ENCODE data around the gene YJU2. TPM values are rescaled to one million over a fixed set of nuclear protein-coding genes. Genes with fewer than 3 reads are reported as not detected.
A peak's percentile ranks its signal among the peaks of the same experiment; 100 is the strongest.
"Not testable (repeated sequence)": the region's sequence is repeated elsewhere in the genome, so short reads cannot be mapped to it uniquely, and the experiment has no call there.

The YJU2 gene
- total RNA-seq, 1 donor from 2014 or later = 40.6 TPM

GRCh38 chr19:4284176-4284958 is 37.5 kb downstream of the YJU2 start:
- Mint-ChIP-seq H3K9me3 (no peaks in the 10 kb centered on the region), H3K4me3 (no peak overlapping the region), H3K4me1 (ENCODE audit: low read depth) (no peaks in the 10 kb centered on the region), H3K36me3 (ENCODE audit: low read depth) (no peaks in the 10 kb centered on the region), H3K27me3 (ENCODE audit: insufficient read depth) (peaks cover 19% of the 10 kb centered on the region), H3K27ac (no peak overlapping the region)
- no peak for DNase-seq (ENCODE audit: low spot score)
- intact Hi-C loops (cut with micrococcal nuclease) = no loop called here

GRCh38 chr19:4284974-4285373 is 38.1 kb downstream of the YJU2 start:
- peaks cover 15% of the 10 kb centered on the region for H3K27me3 Mint-ChIP-seq (ENCODE audit: insufficient read depth)
- DNase-seq (ENCODE audit: low spot score) = no peak
- no peaks in the 10 kb centered on the region for H3K4me1 Mint-ChIP-seq (ENCODE audit: low read depth)
- H3K27ac Mint-ChIP-seq = no peak overlapping the region
- no peaks in the 10 kb centered on the region for H3K9me3 Mint-ChIP-seq
- intact Hi-C loops (cut with micrococcal nuclease) = no loop called here
- H3K36me3 Mint-ChIP-seq (ENCODE audit: low read depth) = no peaks in the 10 kb centered on the region
- no peak overlapping the region for H3K4me3 Mint-ChIP-seq

DNA sequence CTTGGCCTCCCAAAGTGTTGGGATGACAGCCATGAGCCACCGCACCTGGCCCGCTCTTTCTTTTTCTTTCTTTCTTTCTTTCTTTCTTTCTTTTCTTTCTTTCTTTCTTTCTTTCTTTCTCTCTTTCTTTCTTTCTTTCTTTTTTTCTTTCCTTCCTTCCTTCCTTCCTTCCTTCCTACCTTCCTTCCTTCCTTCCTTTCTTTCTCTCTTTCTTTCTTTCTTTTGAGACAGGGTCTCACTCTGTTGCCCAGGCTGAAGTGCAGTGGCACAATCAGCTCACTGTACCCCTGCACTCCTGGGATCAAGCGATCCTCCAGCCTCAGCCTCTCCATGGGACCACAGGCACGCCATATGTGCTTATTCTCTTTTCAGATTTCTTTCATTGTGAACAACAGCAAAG is 39.3 kb downstream of the YJU2 start:
- DNase-seq (ENCODE audit: low spot score); H3K27ac Mint-ChIP-seq; H3K4me3 Mint-ChIP-seq; intact Hi-C loops (cut with micrococcal nuclease); H3K27me3 Mint-ChIP-seq (ENCODE audit: insufficient read depth); H3K9me3 Mint-ChIP-seq; H3K4me1 Mint-ChIP-seq (ENCODE audit: low read depth); H3K36me3 Mint-ChIP-seq (ENCODE audit: low read depth): not testable (repeated sequence)

DNA sequence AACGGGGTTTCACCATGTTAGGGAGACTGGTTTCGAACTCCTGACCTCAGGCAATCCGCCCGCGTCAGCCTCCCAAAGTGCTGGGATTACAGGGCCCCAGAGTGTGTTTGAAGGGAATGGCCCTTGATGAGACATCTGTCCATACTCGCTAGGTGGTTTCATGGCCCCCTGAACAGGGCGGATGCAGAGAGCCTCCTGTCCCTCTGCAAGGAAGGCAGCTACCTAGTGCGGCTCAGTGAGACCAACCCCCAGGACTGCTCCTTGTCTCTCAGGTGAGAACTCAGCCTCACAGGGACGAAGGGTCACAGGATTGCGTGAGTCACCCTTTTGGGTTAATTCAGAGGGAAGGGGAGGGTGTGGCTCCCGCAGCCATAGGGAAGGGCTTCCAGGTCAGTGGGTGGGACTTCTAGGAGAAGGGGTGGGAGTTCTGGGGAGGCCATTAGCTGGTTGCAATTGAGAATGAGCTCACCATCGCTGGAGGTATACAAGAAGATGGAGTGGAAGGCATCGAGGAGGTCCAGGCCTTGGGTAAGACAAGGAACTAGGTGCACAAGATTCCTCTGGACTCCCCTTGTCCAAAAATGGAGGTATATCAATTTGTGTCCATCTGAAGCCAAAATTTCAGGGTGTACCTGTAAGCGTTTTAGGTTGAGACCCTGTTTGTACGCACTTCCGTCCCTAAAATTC is 41.4 kb downstream of the YJU2 start:
- H3K36me3 Mint-ChIP-seq (ENCODE audit: low read depth) = no peaks in the 10 kb centered on the region
- intact Hi-C loops (cut with micrococcal nuclease) = no loop called here
- H3K4me1 Mint-ChIP-seq (ENCODE audit: low read depth) = no peaks in the 10 kb centered on the region
- no peak overlapping the region for H3K4me3 Mint-ChIP-seq
- no peak for DNase-seq (ENCODE audit: low spot score)
- no peak overlapping the region for H3K27ac Mint-ChIP-seq
- no peaks in the 10 kb centered on the region for H3K27me3 Mint-ChIP-seq (ENCODE audit: insufficient read depth)
- no peaks in the 10 kb centered on the region for H3K9me3 Mint-ChIP-seq

DNA sequence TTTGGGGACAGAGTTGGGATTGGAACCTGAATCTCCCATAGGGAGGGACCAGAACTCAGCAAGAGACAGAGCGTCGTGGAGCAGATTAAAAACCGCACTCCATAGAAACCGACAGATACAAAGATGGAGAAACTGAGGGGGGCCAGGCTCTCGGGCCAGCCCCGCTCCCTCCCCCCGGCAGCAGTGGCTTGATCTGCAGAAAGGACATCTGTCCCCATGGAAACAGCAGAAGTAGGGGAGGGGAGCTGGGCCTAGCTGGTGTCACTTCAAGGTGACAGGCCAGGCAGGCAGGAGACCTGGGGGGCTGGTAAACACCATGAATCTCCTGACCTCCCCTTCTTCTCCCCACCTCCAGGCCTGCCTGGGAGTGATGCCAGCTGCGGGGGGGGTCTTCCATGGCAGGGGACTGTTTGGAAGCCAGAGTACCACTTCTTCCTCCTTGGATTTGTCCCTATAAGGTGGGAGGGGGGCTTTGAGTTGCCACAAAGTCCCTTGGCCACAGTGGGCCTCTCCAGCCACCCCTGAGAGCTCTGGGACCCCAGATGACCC is 44.4 kb downstream of the YJU2 start:
- H3K4me1 Mint-ChIP-seq (ENCODE audit: low read depth) = no peaks in the 10 kb centered on the region
- no peaks in the 10 kb centered on the region for H3K36me3 Mint-ChIP-seq (ENCODE audit: low read depth)
- H3K9me3 Mint-ChIP-seq = no peaks in the 10 kb centered on the region
- no peak overlapping the region for H3K27ac Mint-ChIP-seq
- H3K27me3 Mint-ChIP-seq (ENCODE audit: insufficient read depth) = no peaks in the 10 kb centered on the region
- intact Hi-C loops (cut with micrococcal nuclease) = no loop called here
- no peak for DNase-seq (ENCODE audit: low spot score)
- no peak overlapping the region for H3K4me3 Mint-ChIP-seq

DNA sequence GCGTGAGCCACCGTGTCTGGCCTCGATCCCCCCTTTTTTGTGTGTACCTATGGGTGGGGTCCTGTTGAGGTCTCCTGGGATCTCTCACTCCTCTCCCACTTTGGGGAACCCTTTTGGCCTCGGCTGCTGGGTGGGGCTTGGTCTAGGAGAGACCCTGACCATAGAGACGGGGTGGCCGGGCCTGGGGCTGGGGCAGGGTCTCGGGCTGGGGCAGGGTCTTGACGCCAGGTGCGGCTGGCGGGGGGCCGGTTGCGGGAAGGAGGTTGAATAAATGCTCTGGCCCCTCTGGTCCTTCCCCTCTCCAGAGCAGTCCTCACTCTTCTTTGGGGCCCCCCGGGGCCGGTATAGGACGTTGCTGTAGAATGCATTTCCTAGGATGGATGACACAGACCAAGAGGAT is 45.6 kb downstream of the YJU2 start:
- no peak for DNase-seq (ENCODE audit: low spot score)
- Mint-ChIP-seq H3K4me3 (no peak overlapping the region), H3K9me3 (no peaks in the 10 kb centered on the region), H3K36me3 (ENCODE audit: low read depth) (no peaks in the 10 kb centered on the region), H3K27ac (no peak overlapping the region), H3K27me3 (ENCODE audit: insufficient read depth) (no peaks in the 10 kb centered on the region), H3K4me1 (ENCODE audit: low read depth) (no peaks in the 10 kb centered on the region)
- intact Hi-C loops (cut with micrococcal nuclease) = no loop called here

DNA sequence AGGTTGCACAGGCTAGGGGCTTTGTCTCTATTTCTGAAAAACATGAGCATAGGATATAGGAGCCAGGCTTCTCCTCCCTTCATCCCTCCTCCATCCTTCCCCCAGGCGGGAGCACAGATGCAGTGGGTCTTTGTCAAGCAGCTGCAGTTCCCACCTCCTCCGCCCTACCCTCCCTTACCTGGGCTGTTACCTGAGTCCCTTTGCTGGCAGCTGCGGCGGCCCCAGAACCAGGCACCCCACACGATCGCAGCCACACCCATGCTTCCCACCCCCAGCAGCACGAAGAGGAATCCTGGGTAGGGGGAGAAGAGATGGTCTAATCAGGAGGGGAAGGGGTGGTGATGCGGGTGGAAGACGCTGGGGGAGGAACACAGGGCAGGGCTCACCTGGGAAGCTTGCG is 47.5 kb downstream of the YJU2 start:
- Mint-ChIP-seq H3K27me3 (ENCODE audit: insufficient read depth) (no peaks in the 10 kb centered on the region), H3K4me1 (ENCODE audit: low read depth) (peaks cover 13% of the 10 kb centered on the region), H3K27ac (no peak overlapping the region), H3K4me3 (no peak overlapping the region), H3K36me3 (ENCODE audit: low read depth) (no peaks in the 10 kb centered on the region), H3K9me3 (no peaks in the 10 kb centered on the region)
- intact Hi-C loops (cut with micrococcal nuclease) = no loop called here
- DNase-seq (ENCODE audit: low spot score) = no peak

DNA sequence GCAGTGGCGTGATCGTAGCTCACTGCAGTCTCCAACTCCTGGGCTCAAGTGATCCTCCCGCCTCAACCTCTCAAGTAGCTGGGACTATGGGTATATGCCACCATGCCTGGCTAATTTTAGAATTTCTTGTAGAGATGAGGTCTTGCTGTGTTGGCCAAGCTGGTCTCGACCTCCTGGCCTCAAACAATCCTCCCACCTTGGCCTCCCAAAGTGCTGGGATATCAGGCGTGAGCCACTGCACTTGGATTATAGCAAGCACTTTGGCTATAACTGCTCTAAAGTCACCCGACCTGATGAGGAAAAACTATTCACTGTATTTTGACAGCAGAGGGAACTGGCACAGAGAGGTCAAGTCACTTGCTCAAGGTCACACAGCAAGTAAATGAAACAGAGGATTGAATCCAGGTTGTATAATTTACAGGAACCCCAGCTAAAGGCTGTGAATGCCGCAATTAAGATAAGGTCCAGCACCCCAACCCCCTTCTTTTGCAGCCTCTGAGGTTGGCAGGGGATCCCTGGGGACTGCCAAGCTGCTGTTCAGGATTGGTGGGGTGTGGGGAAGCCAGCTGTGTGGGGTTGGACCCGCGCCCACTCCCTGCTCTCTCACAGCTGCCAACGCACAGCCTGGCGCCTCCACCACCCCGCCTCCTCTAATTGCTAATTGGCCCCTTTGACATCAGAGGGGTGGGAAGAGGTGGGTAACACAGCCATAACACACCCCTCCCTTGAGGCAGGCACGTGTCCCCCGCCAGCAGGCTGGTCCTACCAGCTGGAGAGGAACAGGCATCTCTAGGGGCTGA is 49.3 kb downstream of the YJU2 start:
- Mint-ChIP-seq H3K27ac (no peak overlapping the region), H3K4me1 (ENCODE audit: low read depth) (peaks cover 18% of the 10 kb centered on the region), H3K36me3 (ENCODE audit: low read depth) (no peaks in the 10 kb centered on the region), H3K9me3 (no peaks in the 10 kb centered on the region), H3K4me3 (no peak overlapping the region), H3K27me3 (ENCODE audit: insufficient read depth) (no peaks in the 10 kb centered on the region)
- no peak for DNase-seq (ENCODE audit: low spot score)
- intact Hi-C loops (cut with micrococcal nuclease) = no loop called here

- no peaks in the 10 kb centered on the region for H3K27me3 Mint-ChIP-seq (ENCODE audit: insufficient read depth)
- intact Hi-C loops (cut with micrococcal nuclease) = no loop called here
- H3K27ac Mint-ChIP-seq = peak overlapping the region; percentile 73
- peak; percentile 4 for DNase-seq (ENCODE audit: low spot score)
- H3K4me3 Mint-ChIP-seq = no peak overlapping the region
- H3K4me1 Mint-ChIP-seq (ENCODE audit: low read depth) = peaks cover 36% of the 10 kb centered on the region
- no peaks in the 10 kb centered on the region for H3K9me3 Mint-ChIP-seq
- no peaks in the 10 kb centered on the region for H3K36me3 Mint-ChIP-seq (ENCODE audit: low read depth)
These were observed 51.3 kb downstream of the YJU2 start for GRCh38 chr19:4297901-4298809.

GRCh38 chr19:4298810-4299550 is 52.1 kb downstream of the YJU2 start:
- Mint-ChIP-seq H3K4me3 (peak overlapping the region; percentile 46), H3K9me3 (no peaks in the 10 kb centered on the region), H3K36me3 (ENCODE audit: low read depth) (no peaks in the 10 kb centered on the region), H3K4me1 (ENCODE audit: low read depth) (peaks cover 41% of the 10 kb centered on the region), H3K27ac (peak overlapping the region; percentile 73), H3K27me3 (ENCODE audit: insufficient read depth) (no peaks in the 10 kb centered on the region)
- no peak for DNase-seq (ENCODE audit: low spot score)
- intact Hi-C loops (cut with micrococcal nuclease) = no loop called here

DNA sequence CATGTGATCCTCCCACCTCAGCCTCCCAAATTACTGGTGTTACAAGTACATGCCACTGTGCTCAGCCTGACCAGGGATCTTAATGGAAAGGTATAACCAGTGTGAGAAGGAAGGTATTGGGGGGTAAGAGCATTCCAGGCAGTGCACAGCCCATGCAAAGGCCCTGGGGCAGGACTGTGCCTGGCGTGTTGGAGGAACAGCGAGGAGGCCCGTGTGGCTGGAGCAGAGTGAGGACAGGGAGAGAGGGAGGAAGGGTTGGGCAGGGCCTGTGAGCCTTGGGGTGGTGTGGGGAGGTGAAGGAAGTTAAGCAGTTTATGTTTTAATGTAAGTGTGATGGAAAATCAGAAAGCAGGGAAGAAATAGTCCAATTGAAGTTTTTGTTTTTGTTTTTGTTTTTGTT is 53.7 kb downstream of the YJU2 start:
- Mint-ChIP-seq H3K9me3 (no peaks in the 10 kb centered on the region), H3K4me3 (peak overlapping the region; percentile 69), H3K27ac (peak overlapping the region; percentile 41), H3K27me3 (ENCODE audit: insufficient read depth) (no peaks in the 10 kb centered on the region), H3K4me1 (ENCODE audit: low read depth) (peaks cover 45% of the 10 kb centered on the region), H3K36me3 (ENCODE audit: low read depth) (no peaks in the 10 kb centered on the region)
- intact Hi-C loops (cut with micrococcal nuclease) = loop anchor here (5.0 kb wide), 1 partner anchor 33 kb away; no protein-coding TSS in a partner anchor
- no peak for DNase-seq (ENCODE audit: low spot score)
